ENCODE measurements around the gene USP8. TPM values are rescaled to one million over a fixed set of nuclear protein-coding genes. Genes with fewer than 3 reads are reported as not detected.
"Not testable (repeated sequence)": the region's sequence is repeated elsewhere in the genome, so short reads cannot be mapped to it uniquely, and the experiment has no call there.

Gene USP8
- polyA plus RNA-seq, 3 donors, result 52.6 to 70.4 (median 57.2) TPM

- DNase-seq, result no peak
These were observed 8.0 kb downstream of the USP8 start for GRCh38 chr15:50432230-50432629.

GRCh38 chr15:50435772-50436171 is 11.6 kb downstream of the USP8 start:
- DNase-seq, result no peak

GRCh38 chr15:50438251-50438650 is 14.0 kb downstream of the USP8 start:
- no peak for DNase-seq

GRCh38 chr15:50440932-50441331 is 16.7 kb downstream of the USP8 start:
- no peak for DNase-seq

DNA sequence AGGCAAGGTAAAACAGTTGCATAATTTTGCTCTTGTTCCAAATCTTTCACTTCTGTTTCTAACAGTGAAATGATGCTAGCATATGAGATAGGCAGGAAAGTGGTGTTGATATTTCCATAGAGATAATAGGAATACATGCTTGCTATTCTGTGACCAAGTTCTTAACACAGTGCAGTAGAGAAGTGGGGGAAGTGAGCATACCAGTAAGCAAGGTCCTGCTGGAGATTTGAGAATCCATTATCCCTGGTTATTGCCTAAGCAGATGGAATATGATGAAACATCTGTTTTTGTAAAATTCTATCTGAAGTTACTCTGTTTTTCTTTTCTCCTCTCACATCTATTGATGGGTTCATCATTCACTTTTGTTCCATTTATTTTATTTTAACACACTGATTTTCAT is 28.7 kb downstream of the USP8 start:
- no peak for DNase-seq

GRCh38 chr15:50458348-50459112 is 34.3 kb downstream of the USP8 start:
- DNase-seq, result no peak

GRCh38 chr15:50463423-50464358 is 39.5 kb downstream of the USP8 start:
- DNase-seq, result no peak

GRCh38 chr15:50471072-50471471 is 46.9 kb downstream of the USP8 start:
- DNase-seq, result no peak

DNA sequence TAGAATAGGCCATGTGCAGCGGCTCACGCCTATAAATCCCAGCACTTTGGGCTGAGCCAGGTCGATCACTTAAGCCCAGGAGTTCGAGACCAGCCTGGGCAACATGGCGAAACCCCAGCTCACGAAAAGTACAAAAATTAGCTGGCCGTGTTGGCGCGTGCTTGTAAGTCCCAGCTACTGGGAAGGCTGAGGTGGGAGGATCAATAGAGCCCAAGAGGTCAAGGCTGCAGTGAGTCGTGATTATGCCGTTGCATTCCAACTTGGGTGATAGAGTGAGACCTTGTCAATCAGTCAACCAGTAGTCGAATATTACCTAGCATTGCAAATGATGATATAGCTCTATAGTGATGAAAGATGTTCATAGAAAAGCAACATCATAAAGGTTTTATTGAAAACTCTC is 51.9 kb downstream of the USP8 start:
- DNase-seq, result no peak

DNA sequence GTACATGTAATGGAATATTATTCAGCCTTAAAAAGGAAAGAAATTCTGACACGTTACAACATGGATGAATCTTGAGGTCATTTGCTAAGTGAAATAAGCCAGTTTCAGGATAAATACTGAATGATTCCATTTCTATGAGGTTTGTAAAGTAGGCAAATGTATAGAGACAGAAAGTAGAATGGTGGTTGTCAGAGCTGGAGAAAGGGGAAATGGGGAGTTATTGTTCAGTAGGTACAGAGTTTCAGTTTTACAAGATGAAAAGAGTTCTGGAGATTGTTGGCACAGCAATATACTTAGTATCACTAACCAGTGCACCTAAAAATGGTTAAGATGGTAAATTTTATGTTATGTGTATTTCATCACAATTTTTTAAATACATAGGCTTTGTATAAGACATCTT is 60.6 kb downstream of the USP8 start:
- DNase-seq, result no peak

DNA sequence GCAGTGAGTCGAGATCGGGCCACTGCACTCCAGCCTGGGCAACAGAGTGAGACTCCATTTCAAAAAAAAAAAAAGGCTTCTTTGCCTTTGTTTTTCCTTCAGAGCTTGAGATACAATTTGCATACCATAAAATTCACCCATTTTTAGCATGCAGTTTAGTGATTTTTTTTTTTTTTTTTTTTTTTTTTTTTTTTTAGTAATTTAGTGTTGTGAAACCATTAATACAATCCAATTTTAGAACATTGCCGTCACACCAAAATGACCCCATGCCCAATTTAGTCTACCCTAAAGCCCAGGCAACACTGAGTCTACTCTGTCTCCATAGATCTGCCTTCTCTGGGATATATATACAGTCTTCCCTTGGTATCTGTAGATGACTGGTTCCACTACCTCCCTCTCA is 61.2 kb downstream of the USP8 start:
- DNase-seq, result no peak

GRCh38 chr15:50487287-50487686 is 63.1 kb downstream of the USP8 start:
- DNase-seq, result no peak

GRCh38 chr15:50493625-50494024 is 69.4 kb downstream of the USP8 start:
- DNase-seq, result no peak

GRCh38 chr15:50494547-50494946 is 70.3 kb downstream of the USP8 start:
- DNase-seq, result not testable (repeated sequence)

GRCh38 chr15:50496692-50497091 is 72.5 kb downstream of the USP8 start:
- DNase-seq, result no peak

GRCh38 chr15:50500352-50500751 is 76.1 kb downstream of the USP8 start:
- DNase-seq, result no peak

DNA sequence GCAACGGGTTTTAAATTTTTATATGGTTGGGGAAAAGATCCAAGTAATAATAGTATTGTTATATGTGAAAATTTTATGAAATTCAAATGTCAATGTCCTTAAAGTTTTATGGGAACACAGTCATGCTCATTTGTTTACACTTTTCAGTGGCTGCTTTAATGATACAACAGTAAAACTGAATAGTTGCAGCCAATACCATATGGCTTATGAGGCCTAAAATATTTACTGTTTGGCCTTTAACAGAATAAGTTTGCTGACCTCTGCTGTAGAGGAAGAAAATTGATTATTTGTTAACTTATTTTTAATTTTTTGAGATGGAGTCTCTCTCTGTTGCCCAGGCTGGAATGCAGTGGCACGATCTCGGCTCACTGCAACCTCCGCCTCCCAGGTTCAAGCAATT is 77.6 kb downstream of the USP8 start:
- DNase-seq, result no peak

DNA sequence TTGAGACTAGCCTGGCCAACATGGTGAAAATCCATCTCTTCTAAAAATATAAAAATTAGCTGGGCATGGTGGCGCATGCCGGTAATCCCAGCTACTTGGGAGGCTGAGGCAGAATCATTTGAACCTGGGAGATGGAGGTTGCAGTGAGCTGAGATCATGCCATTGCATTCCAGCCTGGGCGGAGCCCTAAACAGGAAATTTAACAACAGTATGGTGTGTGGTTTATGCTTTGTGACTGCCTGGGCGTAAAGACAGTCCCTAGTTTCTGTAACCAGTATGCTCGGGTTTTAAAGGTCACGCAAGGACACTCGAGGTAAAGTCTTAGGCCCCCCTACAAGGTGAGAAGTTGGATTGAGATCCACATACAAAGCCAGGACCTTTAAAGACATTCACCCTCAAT is 78.9 kb downstream of the USP8 start:
- no peak for DNase-seq

- not testable (repeated sequence) for DNase-seq
These were observed 81.5 kb downstream of the USP8 start for GRCh38 chr15:50505656-50506055.

- DNase-seq, result peak; percentile 4
These were observed 81.9 kb downstream of the USP8 start for GRCh38 chr15:50506121-50506520.

GRCh38 chr15:50513001-50513400 is 88.8 kb downstream of the USP8 start:
- no peak for DNase-seq

DNA sequence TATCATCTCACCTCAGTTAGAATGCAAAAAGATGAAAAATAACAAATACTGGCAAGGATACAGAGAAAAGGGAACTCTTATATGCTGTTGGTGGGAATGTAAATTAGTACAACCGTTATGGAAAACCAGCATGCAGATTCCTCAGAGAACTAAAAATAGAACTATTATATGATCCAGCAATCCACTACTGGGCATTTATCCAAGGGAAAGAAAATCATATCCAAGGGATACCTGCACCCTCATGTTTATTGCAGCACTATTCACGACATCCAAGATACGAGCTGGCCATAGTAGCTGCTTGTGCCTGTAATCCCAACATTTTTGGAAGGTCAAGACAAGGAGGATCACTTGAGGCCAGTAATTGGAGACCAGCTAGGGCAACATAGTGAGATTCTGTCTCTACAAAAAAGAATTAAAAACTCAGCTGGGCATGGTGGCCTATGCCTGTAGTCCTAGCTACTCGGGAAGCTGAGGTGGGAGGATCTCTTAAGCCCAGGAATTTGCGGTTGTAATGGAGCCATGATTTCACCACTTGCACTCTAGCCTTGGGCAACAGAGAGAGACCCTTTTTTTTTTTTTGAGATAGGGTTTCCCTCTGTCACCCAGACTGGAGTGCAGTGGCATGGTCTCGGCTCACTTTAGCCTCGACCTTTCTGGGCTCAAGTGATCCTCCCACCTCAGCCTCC is 95.7 kb downstream of the USP8 start:
- no peak for DNase-seq

DNA sequence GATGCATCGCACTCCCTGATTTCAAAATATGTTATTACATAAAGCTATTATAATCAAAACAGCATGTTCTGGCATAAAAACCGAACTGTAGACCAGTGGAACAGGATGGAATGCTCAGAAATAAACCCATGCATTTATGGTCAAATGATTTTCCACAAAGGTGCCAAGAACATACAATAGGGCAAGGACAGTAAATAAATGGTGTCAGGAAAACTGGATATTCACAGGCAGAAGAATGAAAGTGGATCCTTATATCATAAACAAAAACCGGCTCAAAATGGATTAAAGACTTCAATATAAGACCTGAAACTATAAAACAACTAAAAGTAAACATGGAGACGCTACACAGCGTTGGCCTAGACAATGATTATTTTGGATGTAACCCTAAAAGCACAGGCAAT is 99.6 kb downstream of the USP8 start:
- DNase-seq, result no peak

Data from renal pelvis (tissue), 4 donors.